ENCODE measurements around the gene TFR2. TPM values are rescaled to one million over a fixed set of nuclear protein-coding genes. Genes with fewer than 3 reads are reported as not detected.
A peak's percentile ranks its signal among the peaks of the same experiment; 100 is the strongest.

The TFR2 gene
- polyA plus RNA-seq, 4 donors: 1.2 to 1.3 TPM; not detected in 2

GRCh38 chr7:100604976-100605911, 36.1 kb downstream of the TFR2 start:
- Histone ChIP-seq H3K4me1 (ENCODE audit: control insufficient read depth in 3 of 3, insufficient read depth in 2 of 3, low read depth in 1 of 3, low read length in 2 of 3) (peaks cover 0 to 21% (median 6%) of the 10 kb centered on the region in 3 donors), H3K36me3 (ENCODE audit: control insufficient read depth in 3 of 3, insufficient read depth in 2 of 3, low read depth in 1 of 3, low read length in 3 of 3) (peaks cover 0 to 6% (median 0%) of the 10 kb centered on the region in 3 donors), H3K27me3 (ENCODE audit: control insufficient read depth in 3 of 3, insufficient read depth in 3 of 3, low read length in 3 of 3) (peaks cover 0 to 50% (median 0%) of the 10 kb centered on the region in 3 donors), H3K9me3 (ENCODE audit: control insufficient read depth in 2 of 2, insufficient read depth in 1 of 2, low read depth in 1 of 2, low read length in 1 of 2) (no peaks in the 10 kb centered on the region), H3K27ac (ENCODE audit: low read depth in 1 of 3, low read length in 2 of 3) (no peak overlapping the region), H3K4me3 (ENCODE audit: low read depth in 1 of 3, low read length in 3 of 3) (peak overlapping the region; percentile 56 to 73 (median 57))
- 3 to 14% (median 9%) methylated on average over 66 to 68 of the region's 68 CpGs for WGBS, 3 donors
- peak; percentile 47 to 60 for DNase-seq
- no peak for FAIRE-seq

GRCh38 chr7:100604028-100604975, 37.0 kb downstream of the TFR2 start:
- H3K27ac ChIP-seq (ENCODE audit: low read depth in 1 of 3, low read length in 2 of 3): peak overlapping the region in 2 of 3 donors; percentile 60 to 74
- H3K36me3 ChIP-seq (ENCODE audit: control insufficient read depth in 3 of 3, insufficient read depth in 2 of 3, low read depth in 1 of 3, low read length in 3 of 3): peaks cover 0 to 6% (median 0%) of the 10 kb centered on the region in 3 donors
- DNase-seq: peak; percentile 58 to 73
- H3K4me3 ChIP-seq (ENCODE audit: low read depth in 1 of 3, low read length in 3 of 3): peak overlapping the region; percentile 56 to 73 (median 57)
- no peaks in the 10 kb centered on the region for H3K9me3 ChIP-seq (ENCODE audit: control insufficient read depth in 2 of 2, insufficient read depth in 1 of 2, low read depth in 1 of 2, low read length in 1 of 2)
- H3K4me1 ChIP-seq (ENCODE audit: control insufficient read depth in 3 of 3, insufficient read depth in 2 of 3, low read depth in 1 of 3, low read length in 2 of 3): peaks cover 0 to 28% (median 6%) of the 10 kb centered on the region in 3 donors
- no peak for FAIRE-seq
- 0 to 1% (median 1%) methylated on average over 35 to 69 of the region's 70 CpGs for WGBS, 3 donors
- peaks cover 0 to 50% (median 0%) of the 10 kb centered on the region in 3 donors for H3K27me3 ChIP-seq (ENCODE audit: control insufficient read depth in 3 of 3, insufficient read depth in 3 of 3, low read length in 3 of 3)

DNA sequence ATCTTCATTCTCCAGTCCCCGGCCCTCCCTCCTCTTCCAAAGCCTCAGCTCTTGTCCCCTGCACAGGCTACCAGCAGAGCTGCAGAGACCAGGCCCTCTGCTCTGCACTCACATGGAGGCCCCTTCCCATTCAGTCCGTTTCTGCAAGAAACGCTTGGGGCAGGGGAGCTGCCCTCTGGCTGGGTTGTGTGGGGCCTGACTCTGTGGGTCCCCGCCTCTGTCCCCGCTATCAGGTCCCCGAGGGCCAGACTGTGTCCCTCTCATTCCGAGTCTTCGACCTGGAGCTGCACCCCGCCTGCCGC, 37.7 kb downstream of the TFR2 start:
- DNase-seq: no peak
- Histone ChIP-seq H3K9me3 (ENCODE audit: control insufficient read depth in 2 of 2, insufficient read depth in 1 of 2, low read depth in 1 of 2, low read length in 1 of 2) (no peaks in the 10 kb centered on the region), H3K4me1 (ENCODE audit: control insufficient read depth in 3 of 3, insufficient read depth in 2 of 3, low read depth in 1 of 3, low read length in 2 of 3) (peaks cover 0 to 28% (median 6%) of the 10 kb centered on the region in 3 donors), H3K4me3 (ENCODE audit: low read depth in 1 of 3, low read length in 3 of 3) (peak overlapping the region in 2 of 3 donors; percentile 18 to 57), H3K36me3 (ENCODE audit: control insufficient read depth in 3 of 3, insufficient read depth in 2 of 3, low read depth in 1 of 3, low read length in 3 of 3) (peaks cover 0 to 6% (median 0%) of the 10 kb centered on the region in 3 donors), H3K27me3 (ENCODE audit: control insufficient read depth in 3 of 3, insufficient read depth in 3 of 3, low read length in 3 of 3) (peaks cover 0 to 50% (median 0%) of the 10 kb centered on the region in 3 donors), H3K27ac (ENCODE audit: low read depth in 1 of 3, low read length in 2 of 3) (peak overlapping the region in 2 of 3 donors; percentile 50 to 74)
- 5 to 14% (median 9%) methylated on average over 10 of the region's 10 CpGs for WGBS, 3 donors
- FAIRE-seq: no peak

DNA sequence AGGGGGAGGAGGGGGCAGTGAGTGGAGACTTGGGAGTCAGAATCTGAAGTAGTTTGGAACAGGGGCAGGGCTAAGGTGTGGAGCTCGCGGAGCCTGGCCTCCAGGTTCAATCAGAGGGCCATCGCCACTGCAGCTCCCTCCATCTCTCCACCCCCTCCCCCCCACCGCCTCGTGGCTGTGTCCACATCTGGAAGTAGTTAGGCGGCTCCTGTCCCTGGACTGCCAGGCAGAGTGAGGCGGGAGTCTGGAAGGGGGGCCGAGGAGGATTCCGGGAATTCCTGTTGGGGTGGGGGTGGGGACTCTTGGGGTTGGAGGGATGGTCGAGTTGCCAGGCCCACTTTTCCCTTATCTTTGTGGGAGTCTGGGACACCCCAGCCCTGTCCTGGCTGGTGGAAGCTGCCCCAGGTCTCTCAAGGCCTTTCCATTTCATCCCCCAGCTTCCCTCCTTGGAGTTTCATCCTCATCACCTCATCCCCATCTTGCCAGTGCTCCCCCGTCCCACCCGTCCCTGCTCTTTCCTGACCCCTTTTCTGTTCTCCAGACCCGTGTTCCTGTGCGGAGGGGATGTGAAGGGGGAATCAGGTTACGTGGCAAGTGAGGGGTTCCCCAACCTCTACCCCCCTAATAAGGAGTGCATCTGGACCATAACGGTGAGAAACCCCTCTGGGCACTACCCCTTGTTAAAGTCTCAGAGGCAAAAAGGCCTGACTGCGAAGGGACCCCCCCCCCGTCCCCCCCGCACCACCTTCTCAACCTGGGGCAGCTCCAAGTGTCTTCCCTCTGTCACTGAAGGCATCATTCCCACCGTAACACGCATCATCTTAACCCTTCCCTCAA, 38.2 kb downstream of the TFR2 start:
- H3K4me1 ChIP-seq (ENCODE audit: control insufficient read depth in 3 of 3, insufficient read depth in 2 of 3, low read depth in 1 of 3, low read length in 2 of 3): peaks cover 0 to 28% (median 6%) of the 10 kb centered on the region in 3 donors
- no peaks in the 10 kb centered on the region for H3K9me3 ChIP-seq (ENCODE audit: control insufficient read depth in 2 of 2, insufficient read depth in 1 of 2, low read depth in 1 of 2, low read length in 1 of 2)
- H3K27me3 ChIP-seq (ENCODE audit: control insufficient read depth in 3 of 3, insufficient read depth in 3 of 3, low read length in 3 of 3): peaks cover 0 to 50% (median 0%) of the 10 kb centered on the region in 3 donors
- peaks cover 0 to 6% (median 0%) of the 10 kb centered on the region in 3 donors for H3K36me3 ChIP-seq (ENCODE audit: control insufficient read depth in 3 of 3, insufficient read depth in 2 of 3, low read depth in 1 of 3, low read length in 3 of 3)
- peak overlapping the region in 2 of 3 donors; percentile 50 to 74 for H3K27ac ChIP-seq (ENCODE audit: low read depth in 1 of 3, low read length in 2 of 3)
- 28 to 49% (median 39%) methylated on average over 19 to 21 of the region's 21 CpGs for WGBS, 3 donors
- H3K4me3 ChIP-seq (ENCODE audit: low read depth in 1 of 3, low read length in 3 of 3): peak overlapping the region in 1 of 3 donors; percentile 18
- FAIRE-seq (no peak), DNase-seq (peak in 1 of 2 donors; percentile 46)

DNA sequence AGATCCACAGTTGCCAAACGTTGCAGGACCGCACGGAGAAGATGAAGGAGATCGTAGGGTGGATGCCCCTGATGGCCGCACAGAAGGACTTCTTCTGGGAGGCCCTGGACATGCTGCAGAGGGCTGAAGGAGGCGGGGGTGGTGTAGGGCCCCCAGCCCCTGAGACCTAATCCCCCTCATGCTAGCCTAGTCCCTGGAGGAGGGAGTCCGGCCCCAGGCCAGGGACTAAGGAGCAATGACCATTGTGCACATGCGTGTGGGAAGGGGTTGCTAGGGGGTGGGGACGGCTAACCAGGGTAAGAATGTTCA, 40.7 kb downstream of the TFR2 start:
- Histone ChIP-seq H3K36me3 (ENCODE audit: control insufficient read depth in 3 of 3, insufficient read depth in 2 of 3, low read depth in 1 of 3, low read length in 3 of 3) (no peaks in the 10 kb centered on the region), H3K27me3 (ENCODE audit: control insufficient read depth in 3 of 3, insufficient read depth in 3 of 3, low read length in 3 of 3) (peaks cover 0 to 31% (median 0%) of the 10 kb centered on the region in 3 donors), H3K9me3 (ENCODE audit: control insufficient read depth in 2 of 2, insufficient read depth in 1 of 2, low read depth in 1 of 2, low read length in 1 of 2) (no peaks in the 10 kb centered on the region), H3K4me3 (ENCODE audit: low read depth in 1 of 3, low read length in 3 of 3) (no peak overlapping the region), H3K4me1 (ENCODE audit: control insufficient read depth in 3 of 3, insufficient read depth in 2 of 3, low read depth in 1 of 3, low read length in 2 of 3) (peaks cover 0 to 27% (median 6%) of the 10 kb centered on the region in 3 donors), H3K27ac (ENCODE audit: low read depth in 1 of 3, low read length in 2 of 3) (no peak overlapping the region)
- DNase-seq (no peak), FAIRE-seq (no peak)
- 77 to 91% (median 79%) methylated on average over 9 of the region's 9 CpGs for WGBS, 3 donors

GRCh38 chr7:100599911-100600729, 41.2 kb downstream of the TFR2 start:
- Histone ChIP-seq H3K27me3 (ENCODE audit: control insufficient read depth in 3 of 3, insufficient read depth in 3 of 3, low read length in 3 of 3) (peaks cover 0 to 26% (median 0%) of the 10 kb centered on the region in 3 donors), H3K4me3 (ENCODE audit: low read depth in 1 of 3, low read length in 3 of 3) (no peak overlapping the region), H3K9me3 (ENCODE audit: control insufficient read depth in 2 of 2, insufficient read depth in 1 of 2, low read depth in 1 of 2, low read length in 1 of 2) (no peaks in the 10 kb centered on the region), H3K4me1 (ENCODE audit: control insufficient read depth in 3 of 3, insufficient read depth in 2 of 3, low read depth in 1 of 3, low read length in 2 of 3) (peaks cover 0 to 22% (median 6%) of the 10 kb centered on the region in 3 donors), H3K36me3 (ENCODE audit: control insufficient read depth in 3 of 3, insufficient read depth in 2 of 3, low read depth in 1 of 3, low read length in 3 of 3) (no peaks in the 10 kb centered on the region), H3K27ac (ENCODE audit: low read depth in 1 of 3, low read length in 2 of 3) (no peak overlapping the region)
- DNase-seq (peak in 1 of 2 donors; percentile 42), FAIRE-seq (no peak)
- 31 to 61% (median 51%) methylated on average over 18 of the region's 18 CpGs for WGBS, 3 donors

- Histone ChIP-seq H3K4me3 (ENCODE audit: low read depth in 1 of 3, low read length in 3 of 3) (no peak overlapping the region), H3K27ac (ENCODE audit: low read depth in 1 of 3, low read length in 2 of 3) (no peak overlapping the region), H3K9me3 (ENCODE audit: control insufficient read depth in 2 of 2, insufficient read depth in 1 of 2, low read depth in 1 of 2, low read length in 1 of 2) (no peaks in the 10 kb centered on the region), H3K4me1 (ENCODE audit: control insufficient read depth in 3 of 3, insufficient read depth in 2 of 3, low read depth in 1 of 3, low read length in 2 of 3) (peaks cover 0 to 7% (median 6%) of the 10 kb centered on the region in 3 donors), H3K36me3 (ENCODE audit: control insufficient read depth in 3 of 3, insufficient read depth in 2 of 3, low read depth in 1 of 3, low read length in 3 of 3) (peaks cover 0 to 2% (median 0%) of the 10 kb centered on the region in 3 donors), H3K27me3 (ENCODE audit: control insufficient read depth in 3 of 3, insufficient read depth in 3 of 3, low read length in 3 of 3) (peaks cover 0 to 11% (median 0%) of the 10 kb centered on the region in 3 donors)
- no peak for DNase-seq
- WGBS, 3 donors: 87 to 95% (median 90%) methylated on average over 4 of the region's 4 CpGs
- no peak for FAIRE-seq
These were observed 42.9 kb downstream of the TFR2 start for GRCh38 chr7:100598425-100598824.

All from small intestine (tissue), 7 donors.